HG03521 (cell line): ENCODE measurements around the gene C6orf62.
"Not testable (repeated sequence)": the region's sequence is repeated elsewhere in the genome, so short reads cannot be mapped to it uniquely, and the experiment has no call there.

Source experiments
- ATAC-seq: cut with Tn5 transposase; IDR thresholded peaks from one replicate; pipeline ENCODE4 v1.9.1; 2021; ENCODE audit warnings: mild to moderate bottlenecking, moderate library complexity; ENCODE audit not compliant: unreplicated experiment

C6orf62 gene

DNA sequence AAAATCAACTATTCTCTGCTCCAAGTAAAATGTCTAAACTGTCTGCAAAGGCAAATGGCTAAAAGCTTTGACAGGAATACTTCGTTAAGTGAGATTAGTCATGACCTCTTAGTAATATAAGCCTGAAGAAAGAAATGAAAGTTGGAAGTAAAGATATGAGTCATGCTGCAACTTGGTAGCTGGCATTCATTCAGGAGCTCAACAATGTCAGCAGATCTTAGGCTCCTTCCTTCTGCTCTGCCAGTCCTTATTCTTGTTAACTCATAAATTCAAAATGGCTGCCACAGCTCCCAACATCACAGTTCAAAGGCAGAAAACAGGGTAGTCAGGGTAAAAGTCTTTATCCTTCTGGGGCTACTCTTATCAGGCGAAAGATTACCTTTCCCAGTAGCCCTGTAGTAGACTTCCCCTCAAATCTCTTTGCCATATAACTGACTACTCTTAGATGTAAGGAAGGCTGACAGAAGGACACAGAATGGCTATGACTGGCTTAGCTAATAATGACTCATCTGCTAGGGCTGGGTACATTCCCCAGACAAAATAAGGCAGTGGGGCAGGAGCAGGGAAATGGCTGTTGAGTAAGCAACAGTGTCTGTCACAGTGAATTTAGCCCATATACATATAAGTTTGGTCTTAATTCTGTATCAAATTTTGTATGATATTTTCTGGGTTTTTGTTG is 24.4 kb upstream of the C6orf62 start:
- peak; percentile 63 for ATAC-seq

DNA sequence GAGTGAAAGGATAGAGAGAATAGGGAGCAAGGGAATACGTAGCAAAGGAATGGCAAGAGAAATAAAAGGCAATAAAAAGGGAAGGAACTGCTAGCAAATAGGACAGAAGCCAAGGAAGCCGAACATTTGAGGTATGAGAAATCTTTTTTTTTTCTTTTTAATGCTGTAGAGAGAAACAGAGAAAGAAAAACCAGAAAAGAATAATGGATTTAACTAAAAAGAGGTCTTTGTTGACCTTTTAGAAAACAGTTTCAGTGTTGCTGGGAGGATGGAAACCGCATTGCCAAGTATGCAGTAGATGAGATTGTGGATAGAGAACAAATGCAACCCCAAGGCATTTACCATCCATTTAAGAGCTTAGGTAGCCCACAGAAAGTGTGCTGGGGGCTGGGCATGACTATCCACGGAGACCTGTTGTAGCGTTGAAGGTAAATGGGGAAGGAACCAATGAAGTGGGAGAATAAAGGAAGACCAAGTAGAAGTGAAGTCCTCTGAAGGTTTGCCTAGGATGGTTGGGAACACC is 23.3 kb upstream of the C6orf62 start:
- ATAC-seq = no peak

DNA sequence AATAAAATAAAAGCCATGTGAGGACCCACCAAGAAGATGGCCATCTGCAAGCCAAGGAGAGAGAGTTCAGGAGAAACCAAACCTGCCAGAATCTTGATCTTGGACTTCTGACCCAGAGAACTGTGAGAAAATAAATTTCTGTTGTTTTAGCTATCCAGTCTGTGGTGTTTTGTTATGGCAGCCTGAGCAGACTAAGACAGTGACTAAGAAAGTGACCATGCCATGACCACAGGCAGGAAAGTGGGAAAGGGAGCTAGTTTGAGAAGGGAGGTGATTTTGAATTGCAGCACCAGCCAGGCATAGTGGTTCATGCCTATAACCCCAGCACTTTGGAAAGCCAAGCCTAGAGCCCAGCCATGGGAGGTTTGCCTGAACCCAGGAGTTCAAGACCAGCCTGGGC is 21.9 kb upstream of the C6orf62 start:
- ATAC-seq = no peak

DNA sequence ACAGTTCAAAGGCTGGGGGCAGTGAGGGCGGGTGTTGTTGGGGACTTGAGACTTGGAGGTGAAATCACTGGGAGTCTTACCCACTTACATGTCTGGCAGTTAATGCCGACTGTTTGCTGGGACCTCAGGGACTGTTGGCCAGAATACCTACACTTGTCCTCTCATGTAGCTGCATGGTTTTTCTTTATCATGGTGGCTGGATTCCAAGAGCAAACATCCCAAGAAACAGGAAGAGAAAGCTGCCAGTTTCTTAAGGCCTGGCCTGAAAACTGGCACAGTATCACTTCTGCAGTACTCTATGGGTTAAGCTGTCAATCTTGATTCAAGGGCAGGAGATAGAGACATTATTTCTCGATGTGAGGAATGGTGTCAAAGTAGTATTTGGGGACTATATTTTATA is 19.8 kb upstream of the C6orf62 start:
- no peak for ATAC-seq

DNA sequence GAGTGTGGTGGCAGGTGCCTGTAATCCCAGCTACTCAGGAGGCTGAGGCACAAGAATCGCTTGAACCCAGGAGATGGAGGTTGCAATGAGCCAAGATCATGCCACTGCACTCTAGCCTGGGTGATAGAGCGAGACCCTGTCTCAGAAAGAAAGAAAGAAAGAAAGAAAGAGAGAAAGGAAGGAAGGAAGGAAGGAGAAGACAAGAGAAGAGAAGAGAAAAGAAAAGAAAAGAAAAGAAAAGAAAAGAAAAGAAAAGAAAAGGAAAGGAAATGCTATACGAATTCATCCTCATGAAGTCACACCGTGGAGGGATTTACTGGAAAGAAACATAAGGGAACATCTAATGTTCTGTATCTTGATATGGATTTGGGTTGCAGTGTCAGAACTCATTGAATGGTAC is 15.8 kb upstream of the C6orf62 start:
- ATAC-seq = not testable (repeated sequence)

DNA sequence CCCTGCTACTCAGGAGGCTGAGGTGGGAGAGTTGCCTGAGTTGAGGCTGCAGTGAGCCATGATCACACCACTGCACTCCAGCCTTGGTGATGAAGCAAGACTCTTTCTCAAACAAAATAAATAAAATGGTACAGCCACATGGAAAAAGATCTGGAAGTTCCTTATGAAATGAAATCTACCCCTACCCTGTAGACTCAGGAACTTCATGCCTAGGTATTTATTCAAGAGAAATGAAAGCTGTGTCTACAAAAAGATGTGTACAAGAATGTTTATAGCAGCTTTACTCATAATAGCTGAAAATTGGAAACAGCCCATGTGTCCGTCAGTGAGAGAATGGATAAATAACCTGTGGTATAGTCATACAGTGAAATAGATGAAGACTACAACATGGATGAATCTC is 15.2 kb upstream of the C6orf62 start:
- ATAC-seq = no peak

DNA sequence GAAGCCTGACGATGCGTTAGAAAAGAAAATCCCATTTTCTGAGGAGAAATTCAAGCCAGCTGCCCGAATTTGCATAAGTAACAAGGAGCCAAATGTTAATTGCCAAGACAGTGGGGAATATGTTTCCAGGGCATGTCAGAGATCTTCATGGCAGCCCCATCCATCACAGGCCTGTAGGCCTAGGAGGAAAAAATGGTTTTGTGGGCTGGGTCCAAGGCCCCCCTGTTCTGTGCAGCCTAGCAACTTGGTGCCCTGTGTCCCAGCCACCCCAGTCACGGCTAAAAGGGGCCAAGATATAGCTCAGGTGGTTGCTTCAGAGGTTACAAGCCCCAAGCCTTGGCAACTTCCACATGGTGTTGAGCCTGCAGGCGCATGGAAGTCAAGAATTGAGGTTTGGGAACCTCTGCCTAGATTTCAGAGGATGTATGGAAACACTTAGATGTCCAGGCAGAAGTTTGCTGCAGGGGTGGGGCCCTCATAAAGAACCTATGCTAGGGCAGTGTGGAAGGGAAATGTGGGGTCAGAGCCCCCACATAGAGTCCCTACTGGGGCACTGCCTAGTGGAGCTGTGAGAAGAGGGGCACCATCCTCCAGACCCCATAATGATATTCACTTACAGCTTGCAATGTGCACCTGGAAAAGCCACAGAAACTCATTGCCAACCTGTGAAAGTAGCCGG is 12.6 kb upstream of the C6orf62 start:
- ATAC-seq = not testable (repeated sequence)

DNA sequence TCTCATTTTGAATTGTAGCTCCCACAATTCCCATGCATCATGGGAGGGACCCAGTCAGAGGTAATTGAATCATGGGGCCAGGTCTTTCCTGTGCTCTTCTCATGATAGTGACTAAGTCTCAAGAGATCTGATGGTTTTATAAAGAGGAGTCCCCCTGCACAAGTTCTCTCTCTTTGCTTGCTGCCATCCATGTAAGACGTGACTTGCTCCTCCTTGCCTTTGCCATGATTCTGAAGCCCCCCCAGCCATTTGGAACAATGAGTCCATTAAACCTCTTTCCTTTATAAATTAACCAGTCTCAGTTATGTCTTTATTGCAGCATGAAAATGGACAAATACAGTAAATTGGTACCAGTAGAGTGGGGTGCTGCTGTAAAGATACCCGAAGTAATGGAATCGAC is 11.7 kb upstream of the C6orf62 start:
- not testable (repeated sequence) for ATAC-seq

DNA sequence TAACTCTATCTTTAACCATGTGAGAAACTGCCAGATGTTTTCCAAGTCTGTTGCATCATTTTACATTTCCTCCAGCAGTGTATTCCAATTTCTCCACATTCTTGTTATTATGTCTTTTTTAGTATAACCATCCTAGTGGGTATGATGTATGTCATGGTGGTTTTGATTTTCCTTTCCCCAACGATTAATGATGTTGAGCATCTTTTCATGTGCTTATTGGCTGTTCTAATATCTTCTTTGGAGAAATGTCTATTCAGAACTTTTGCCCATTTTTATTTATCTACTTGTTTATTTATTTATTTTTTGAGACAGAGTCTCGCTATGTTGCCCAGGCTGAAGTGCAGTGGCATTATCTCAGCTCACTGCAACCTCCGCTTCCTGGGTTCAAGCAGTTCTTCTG is 4.3 kb upstream of the C6orf62 start:
- ATAC-seq = no peak

DNA sequence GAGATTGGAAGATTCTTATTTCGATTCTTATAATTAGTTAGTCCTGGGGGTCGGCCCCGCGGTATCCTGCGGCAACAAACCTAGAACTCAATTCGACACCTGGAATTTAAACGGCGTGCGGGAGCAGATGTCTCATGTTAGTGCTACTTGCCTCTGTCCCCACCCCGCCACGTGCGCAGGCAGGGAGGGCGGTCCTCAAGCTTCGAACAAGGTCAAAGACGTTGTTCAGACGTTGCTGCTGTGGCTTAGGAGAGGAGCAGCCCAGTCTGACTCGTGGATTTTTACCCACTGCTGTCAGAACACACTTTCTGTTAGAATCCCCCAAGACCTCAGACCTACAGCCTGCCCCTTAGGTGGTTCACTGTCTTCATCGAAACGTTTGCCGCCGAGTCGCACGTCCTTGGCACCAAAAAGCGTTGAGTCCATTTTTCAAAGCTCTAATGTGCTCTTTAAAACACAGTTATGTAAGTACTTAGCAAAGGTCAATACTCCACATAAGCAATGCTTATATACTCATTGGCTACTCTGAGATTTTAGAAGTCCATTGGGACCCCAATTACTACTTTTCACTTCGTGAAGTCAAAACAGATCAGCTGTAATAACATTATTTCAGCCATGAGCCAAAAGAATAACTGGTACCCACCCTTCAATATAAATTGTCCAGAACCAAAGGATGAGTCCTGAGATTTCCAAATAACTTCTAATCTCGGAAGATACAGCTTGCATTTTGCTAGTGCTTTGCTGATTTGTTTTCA is 2.7 kb upstream of the C6orf62 start:
- peak; percentile 33 for ATAC-seq

DNA sequence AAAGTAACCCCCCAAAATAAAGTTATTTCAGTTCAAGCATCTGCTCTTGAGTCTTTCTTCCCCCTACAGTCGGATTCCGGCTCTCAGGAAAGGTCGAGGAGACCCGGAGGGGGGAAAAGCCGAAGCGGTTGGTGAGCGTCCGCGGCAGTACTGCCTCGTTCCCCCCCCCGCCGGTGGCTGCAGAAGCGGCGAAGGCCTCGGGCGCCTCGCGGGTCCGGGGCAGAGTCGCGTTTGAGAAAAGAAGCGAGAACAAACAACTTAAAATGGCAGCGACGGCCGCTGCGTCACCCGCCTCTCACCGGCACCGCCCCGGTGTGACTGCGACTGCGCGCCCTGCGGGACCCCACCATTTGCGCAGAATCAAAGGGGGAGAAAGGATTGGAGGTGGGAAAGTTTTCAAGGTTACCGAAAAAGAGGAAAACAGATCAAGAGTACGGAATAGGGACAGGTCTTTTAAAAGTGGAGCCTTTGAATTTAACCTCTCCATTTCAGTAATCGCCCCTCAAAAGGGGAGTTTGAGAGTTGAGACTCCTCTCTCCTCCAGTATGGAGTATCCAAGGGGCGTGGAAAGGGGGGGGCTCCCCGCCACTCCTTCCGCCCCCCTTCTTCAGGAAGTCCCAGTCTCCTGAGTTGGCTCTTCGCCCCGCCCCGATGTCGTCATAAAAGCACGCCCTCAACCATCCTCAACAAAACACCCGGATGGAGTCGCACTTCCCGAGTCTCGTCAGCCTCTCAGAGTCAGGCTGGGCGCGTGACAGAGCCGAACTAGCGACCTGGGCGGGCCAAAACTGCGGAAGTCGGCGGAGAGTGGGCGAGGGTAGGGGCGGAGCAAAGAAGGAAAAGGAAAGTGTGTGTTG is 1.9 kb upstream of the C6orf62 start:
- ATAC-seq = peak; percentile 83

DNA sequence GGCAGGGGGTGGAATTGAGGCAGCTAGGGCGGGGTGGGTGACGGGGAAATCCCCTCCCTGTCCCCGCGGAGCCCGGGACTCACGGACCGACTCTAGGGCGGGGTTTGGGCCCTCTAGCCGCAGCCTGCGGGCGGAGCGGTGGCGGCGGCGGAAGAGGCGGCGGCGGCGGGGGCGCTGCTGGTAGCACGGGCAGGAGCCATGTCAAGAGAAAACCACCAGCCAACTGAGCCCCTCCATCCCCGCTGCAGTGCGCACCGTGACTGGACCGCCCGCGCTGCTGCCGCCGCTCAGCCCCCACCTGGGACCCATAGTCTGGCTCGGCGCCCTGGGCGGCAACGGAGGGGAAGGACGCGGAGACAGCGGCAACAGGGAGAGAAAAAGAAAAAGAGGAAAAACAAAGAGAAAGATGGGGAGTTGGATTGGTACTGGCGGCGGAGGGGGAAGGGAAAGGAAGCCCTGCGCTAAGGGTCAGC is 1.2 kb upstream of the C6orf62 start:
- ATAC-seq = no peak

DNA sequence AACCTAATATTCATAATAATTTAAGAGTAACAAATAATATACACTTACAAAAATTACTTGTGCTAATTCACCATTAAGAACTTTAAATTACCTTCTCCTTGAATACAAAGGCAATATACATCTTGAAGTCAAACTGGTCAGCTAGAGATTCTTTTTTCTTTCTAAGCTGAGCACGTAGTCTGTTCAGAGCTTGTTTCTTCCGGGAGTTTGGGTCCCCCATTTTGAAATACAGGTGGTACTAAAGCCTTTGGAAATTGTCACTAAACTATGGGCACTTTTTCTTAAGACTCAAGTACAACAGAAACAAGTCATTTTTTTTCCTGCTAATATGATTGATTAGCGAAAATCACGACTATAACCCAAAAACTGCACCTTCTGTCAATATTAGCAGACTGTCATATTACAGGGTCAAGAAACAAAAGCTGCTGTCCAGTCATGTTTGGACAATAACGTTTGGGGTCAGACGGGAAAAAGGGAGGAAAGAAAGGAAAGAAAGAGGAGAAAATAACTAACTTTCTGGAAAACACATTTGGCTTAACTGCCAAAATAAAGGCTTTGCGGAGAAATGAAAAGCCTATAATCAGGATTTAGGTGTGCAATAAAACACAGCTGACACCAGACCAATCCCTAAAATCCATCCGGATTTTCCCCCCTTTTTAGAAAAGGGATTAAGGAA is 367 bp downstream of the C6orf62 start:
- no peak for ATAC-seq

DNA sequence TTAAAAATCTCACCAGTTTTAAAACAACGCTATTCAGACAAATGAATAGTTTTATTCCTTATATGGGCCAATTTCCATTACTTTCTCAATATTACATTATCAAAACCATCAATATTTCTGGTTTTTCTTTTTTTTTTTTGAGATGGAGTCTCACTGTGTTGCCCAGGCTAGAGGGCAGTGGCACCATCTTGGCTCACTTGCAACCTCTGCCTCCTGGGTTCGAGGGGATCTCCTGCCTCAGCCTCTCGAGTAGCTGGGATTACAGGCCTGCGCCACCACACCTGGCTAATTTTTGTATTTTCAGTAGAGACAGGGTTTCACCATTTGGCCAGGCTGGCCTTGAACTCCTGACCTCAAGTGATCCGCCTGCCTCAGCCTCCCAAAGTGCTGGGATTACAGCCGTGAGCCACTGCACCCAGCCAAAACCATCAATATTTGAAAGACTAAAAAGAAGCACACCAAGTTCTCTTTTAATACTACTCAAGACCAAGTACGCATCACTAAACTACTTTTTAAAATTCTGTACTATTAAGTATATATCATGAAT is 2.3 kb downstream of the C6orf62 start:
- not testable (repeated sequence) for ATAC-seq

DNA sequence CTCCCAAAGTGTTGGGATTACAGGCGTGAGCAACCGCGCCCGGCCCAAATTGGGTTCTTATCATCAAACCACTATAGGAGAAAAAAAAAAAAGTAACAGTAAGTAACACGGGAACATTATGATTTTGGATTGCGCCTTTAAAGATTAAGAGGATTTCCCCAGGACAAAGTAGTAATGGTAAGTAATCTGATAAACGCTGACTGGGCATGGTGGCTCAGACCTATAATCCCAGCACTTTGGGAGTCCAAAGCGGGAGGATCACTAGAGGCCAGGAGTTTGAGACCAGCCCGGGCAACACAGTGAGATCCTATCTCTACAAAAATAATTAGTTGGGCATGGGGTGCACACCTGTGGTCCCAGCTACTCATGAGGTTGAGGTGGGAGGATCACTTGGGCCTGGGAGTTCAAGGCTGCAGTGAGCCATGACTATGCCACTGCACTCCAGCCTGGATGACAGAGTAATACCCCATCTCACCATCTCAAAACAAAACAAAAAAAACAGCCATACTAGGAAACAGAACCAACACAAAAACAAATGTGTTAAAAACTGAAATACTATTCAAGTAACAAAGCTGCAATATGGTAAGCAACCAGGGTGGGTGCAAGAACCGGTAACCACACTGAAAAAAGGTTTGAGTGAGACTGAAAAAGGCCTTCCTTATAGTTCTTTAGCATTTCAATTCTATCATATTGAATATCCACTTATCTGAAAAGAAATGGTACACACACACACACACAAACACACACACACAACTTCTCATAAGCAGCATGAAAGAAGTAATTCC is 8.2 kb downstream of the C6orf62 start:
- no peak for ATAC-seq

DNA sequence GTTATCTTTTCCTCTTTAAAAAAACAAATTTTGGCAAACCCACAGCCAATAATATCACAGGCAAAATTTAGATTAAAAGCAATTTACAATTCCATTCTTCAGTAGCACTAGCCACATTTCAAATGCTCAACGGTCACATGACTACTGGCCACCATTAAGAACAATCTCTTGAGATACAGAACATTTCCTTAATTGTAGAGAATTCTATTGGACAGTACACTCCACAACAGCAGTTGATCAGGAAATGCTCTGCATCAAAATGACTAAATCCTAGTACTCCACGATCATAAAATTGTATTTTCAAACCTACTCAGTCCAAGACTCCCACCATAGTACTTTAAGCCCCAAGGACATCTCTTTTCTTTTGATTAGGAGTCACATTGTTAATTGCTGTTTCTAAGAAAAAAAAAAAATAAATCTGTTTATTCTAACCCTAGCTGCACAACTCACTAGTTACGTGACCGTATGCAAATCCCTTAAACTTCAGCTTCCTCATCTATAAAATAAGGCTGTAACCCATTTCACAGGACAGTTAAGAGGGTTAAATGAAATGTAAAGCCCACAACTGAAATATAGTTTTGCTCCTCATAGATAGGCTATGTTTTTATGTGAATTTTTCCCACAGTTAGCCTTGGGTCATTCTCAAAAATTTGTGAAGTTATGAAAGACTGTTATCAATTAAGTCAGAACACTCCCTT is 9.8 kb downstream of the C6orf62 start:
- ATAC-seq = no peak

DNA sequence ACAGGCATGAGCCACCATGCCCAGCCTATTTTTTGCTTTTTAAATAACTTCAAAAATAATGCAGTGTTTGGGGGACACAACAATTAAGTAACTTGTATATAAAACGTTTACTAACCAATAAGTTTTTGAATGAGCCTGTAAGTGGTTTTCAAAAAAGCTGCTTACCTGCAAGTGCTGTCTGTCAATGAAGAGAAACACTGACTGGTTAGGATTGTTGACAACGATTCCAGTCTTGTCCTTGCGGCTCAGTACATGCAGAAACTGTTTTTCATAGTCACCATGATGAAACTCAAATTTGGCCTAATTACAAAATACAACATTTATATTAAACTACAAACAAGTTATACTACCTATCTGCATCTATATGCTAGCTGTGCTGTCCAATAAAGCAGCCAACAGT is 10.3 kb downstream of the C6orf62 start:
- ATAC-seq = no peak

DNA sequence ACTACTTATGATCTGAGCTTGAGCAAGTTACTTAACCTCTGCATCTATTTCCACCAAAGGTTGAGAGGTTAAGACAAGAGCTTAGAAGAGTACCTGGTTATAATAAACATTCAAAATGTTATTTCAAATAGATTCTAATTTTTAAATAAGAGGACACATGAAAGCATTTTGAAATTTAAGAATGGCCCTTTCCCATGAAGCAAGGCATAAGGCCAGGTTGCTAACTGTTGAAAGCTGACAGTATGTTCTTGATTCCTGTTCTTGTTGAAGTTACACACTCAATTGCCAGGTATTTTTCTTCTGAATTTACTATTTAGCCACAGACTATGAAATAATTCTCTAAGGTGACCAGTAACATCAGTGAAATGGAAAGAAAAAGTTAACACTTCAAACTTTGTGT is 14.5 kb downstream of the C6orf62 start:
- ATAC-seq = no peak
